CD14-positive monocyte (primary cell): ENCODE data around the gene ATP5IF1. TPM values are rescaled to one million over a fixed set of nuclear protein-coding genes. Genes with fewer than 3 reads are reported as not detected.

Experiments used
- DNase-seq, 3 donors: peaks; one replicate each; pipeline ENCODE4 v3.0.0-alpha.2; 2011 to 2022
- H2AFZ ChIP-seq: 2 replicates; pipeline ENCODE4 v1.6.0; 2012; ENCODE audit warnings: mild to moderate bottlenecking, low read depth, low read length, inconsistent platforms; ENCODE audit not compliant: insufficient read depth, poor library complexity, severe bottlenecking
- H3K27ac ChIP-seq, 2 donors: 1 replicate in 1 of 2; 2 replicates in 1 of 2; pipeline ENCODE4 v1.5.1; 2012 to 2013; ENCODE audit warnings: low read length in 2 of 2, control low read depth in 1 of 2, inconsistent platforms in 1 of 2, low read depth in 1 of 2, mild to moderate bottlenecking in 1 of 2
- H3K27me3 ChIP-seq, 2 donors: one replicate each; pipeline versions ENCODE4 v1.6.0 to v1.6.1; 2011 to 2013; ENCODE audit warnings: low read length in 2 of 2; ENCODE audit not compliant: control insufficient read depth in 2 of 2, insufficient read depth in 2 of 2
- H3K36me3 ChIP-seq, 2 donors: replicated peaks in 1 of 2; 1 replicate in 1 of 2; 2 replicates in 1 of 2; pipeline versions ENCODE4 v1.5.1 to v1.6.1; 2012 to 2013; ENCODE audit warnings: low read length in 2 of 2, control low read depth in 1 of 2, inconsistent platforms in 1 of 2, mild to moderate bottlenecking in 1 of 2; ENCODE audit not compliant: insufficient read depth in 2 of 2, control insufficient read depth in 1 of 2
- H3K4me1 ChIP-seq, 2 donors: 1 replicate in 1 of 2; 2 replicates in 1 of 2; pipeline versions ENCODE4 v1.5.1 to v1.6.1; 2012 to 2013; ENCODE audit warnings: low read length in 2 of 2, control low read depth in 1 of 2, inconsistent platforms in 1 of 2, mild to moderate bottlenecking in 1 of 2, moderate library complexity in 1 of 2; ENCODE audit not compliant: insufficient read depth in 2 of 2, control insufficient read depth in 1 of 2
- H3K4me2 ChIP-seq: replicated peaks from 2 replicates; pipeline ENCODE3; 2012; ENCODE audit warnings: low read length, moderate library complexity, mild to moderate bottlenecking; ENCODE audit not compliant: poor library complexity, severe bottlenecking; ENCODE audit errors: extremely low read depth
- H3K4me3 ChIP-seq, 3 experiments: fragments of 200-600 bp in 1 of 3; sonication (generic) in 1 of 3; replicated peaks in 1 of 3; 1 replicate in 2 of 3; 2 replicates in 1 of 3; pipeline ENCODE4 v1.5.1; 2011 to 2013; ENCODE audit warnings: low read length in 3 of 3, mild to moderate bottlenecking in 3 of 3, control low read depth in 2 of 3, low read depth in 2 of 3, inconsistent platforms in 1 of 3, moderate library complexity in 1 of 3
- H3K79me2 ChIP-seq: 2 replicates; pipeline ENCODE4 v1.6.0; 2012; ENCODE audit warnings: mild to moderate bottlenecking, control low read depth, inconsistent platforms, low read length, moderate library complexity; ENCODE audit not compliant: insufficient read depth
- H3K9ac ChIP-seq: 2 replicates; pipeline ENCODE4 v1.6.0; 2017; ENCODE audit warnings: low read length, mild to moderate bottlenecking; ENCODE audit not compliant: insufficient read depth, poor library complexity, severe bottlenecking
- H3K9me3 ChIP-seq, 2 donors: replicated peaks in 1 of 2; 1 replicate in 1 of 2; 2 replicates in 1 of 2; pipeline versions ENCODE4 v1.5.1 to v1.6.1; 2012 to 2013; ENCODE audit warnings: low read length in 2 of 2, control low read depth in 1 of 2; ENCODE audit not compliant: control insufficient read depth in 1 of 2, insufficient read depth in 1 of 2
- H4K20me1 ChIP-seq: 2 replicates; pipeline ENCODE4 v1.6.0; 2012; ENCODE audit warnings: mild to moderate bottlenecking, low read length, control low read depth, moderate library complexity; ENCODE audit not compliant: insufficient read depth
- H3K27ac Mint-ChIP-seq, 7 donors: one replicate each; pipeline ENCODE4 v1.8.0; 2020; ENCODE audit warnings: mild to moderate bottlenecking in 7 of 7, mixed read lengths in 7 of 7, moderate library complexity in 6 of 7, inconsistent platforms in 2 of 7
- H3K27me3 Mint-ChIP-seq, 3 donors: one replicate each; pipeline ENCODE4 v1.8.0; 2021 to 2022; ENCODE audit warnings: low read depth in 3 of 3, mild to moderate bottlenecking in 3 of 3, mixed read lengths in 3 of 3, moderate library complexity in 3 of 3, inconsistent platforms in 1 of 3
- H3K36me3 Mint-ChIP-seq, 2 donors: one replicate each; pipeline ENCODE4 v1.8.0; 2020; ENCODE audit warnings: mixed read lengths in 2 of 2, inconsistent platforms in 1 of 2, mild to moderate bottlenecking in 1 of 2
- H3K4me1 Mint-ChIP-seq: one replicate; pipeline ENCODE4 v1.8.0; 2020; ENCODE audit warnings: mild to moderate bottlenecking, mixed read lengths
- H3K4me3 Mint-ChIP-seq, 2 donors: one replicate each; pipeline ENCODE4 v1.8.0; 2020; ENCODE audit warnings: mild to moderate bottlenecking in 2 of 2, mixed read lengths in 2 of 2, moderate library complexity in 1 of 2
- H3K9me3 Mint-ChIP-seq, 7 donors: one replicate each; pipeline ENCODE4 v1.8.0; 2020 to 2022; ENCODE audit warnings: mixed read lengths in 7 of 7, mild to moderate bottlenecking in 6 of 7, moderate library complexity in 6 of 7, inconsistent platforms in 2 of 7
- WGBS: methylation state at CpG from one replicate; pipeline ENCODE4 v1.1.5; 2013; ENCODE audit warnings: missing lambda C conversion rate; ENCODE audit not compliant: insufficient coverage; 5-methylcytosine and 5-hydroxymethylcytosine counted together
- intact Hi-C, 2 donors: fragments of 100-400 bp; cut with micrococcal nuclease; formaldehyde crosslinking; loops; one replicate each; pipeline versions ENCODE4 v1.15.0 to v1.15.1; 2023
- polyA plus RNA-seq, 3 donors: library from polyadenylated mRNA; depleted of rRNA in 1 of 3; unstranded in 2 of 3; stranded (reverse) in 1 of 3; fragments of 300-500 nt in 2 of 3; fragments of >200 nt in 1 of 3; fragmentation: Illumina TruSeq in 2 of 3; gene quantifications; 1 replicate in 2 of 3; 2 replicates in 1 of 3; pipeline ENCODE4 v1.2.3, GENCODE V29; 2012 to 2021
- TF ChIP-seq, protein P1 (sequence below): fragments of 200-600 bp; IDR thresholded peaks from one replicate; pipeline ENCODE4 v1.8.0; 2022; ENCODE audit warnings: antibody characterized with exemption, mild to moderate bottlenecking

ATP5IF1 gene
- polyA plus RNA-seq, 3 donors = 118 to 339 (median 296) TPM

DNA sequence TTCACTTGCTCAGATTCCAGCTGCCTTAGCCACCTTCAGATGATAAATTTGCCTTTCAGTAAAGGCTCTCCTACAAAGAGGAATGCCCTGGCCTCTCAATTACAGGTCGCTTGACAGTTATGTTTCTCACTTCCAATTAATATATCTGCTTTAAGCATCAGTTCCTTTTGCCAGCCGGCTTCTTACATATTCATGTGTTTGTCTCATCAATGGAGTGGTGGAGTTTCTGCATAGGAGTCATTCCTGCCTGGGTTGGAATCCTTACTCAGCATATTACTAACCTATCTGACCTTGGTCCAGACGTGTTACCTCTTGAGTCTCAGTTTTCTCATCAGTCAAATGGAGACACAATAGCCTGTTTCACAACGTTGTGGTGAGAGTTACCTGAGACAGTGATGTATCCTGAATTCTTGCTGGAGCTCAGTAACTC is 14.0 kb downstream of the ATP5IF1 start:
- Histone ChIP-seq H3K9me3 (no peaks in the 10 kb centered on the region), H3K4me1 (peaks cover 52 to 54% of the 10 kb centered on the region in 2 donors), H3K36me3 (no peaks in the 10 kb centered on the region), H3K4me2 (peak overlapping the region; percentile 96), H2AFZ (no peak overlapping the region), H3K79me2 (no peaks in the 10 kb centered on the region), H4K20me1 (no peaks in the 10 kb centered on the region), H3K4me3 (peak overlapping the region in 1 of 3 experiments; percentile 21), H3K9ac (no peak overlapping the region), H3K27me3 (no peaks in the 10 kb centered on the region), H3K27ac (peak overlapping the region in 1 of 2 donors; percentile 75)
- Mint-ChIP-seq H3K27ac (peak overlapping the region; percentile 50 to 97 (median 94)), H3K4me3 (no peak overlapping the region), H3K36me3 (no peaks in the 10 kb centered on the region), H3K27me3 (peaks cover 0 to 2% (median 1%) of the 10 kb centered on the region in 3 donors), H3K4me1 (peaks cover 50% of the 10 kb centered on the region), H3K9me3 (no peaks in the 10 kb centered on the region)
- no peak for DNase-seq
- intact Hi-C loops = loop anchor here (2.0 to 10.0 kb wide), 3 partner anchors 77 to 485 kb away; partner anchors contain the start of genes MED18 (in 2 of the 2) and YTHDF2 (in 1 of the 2)
- TF ChIP-seq, protein P1, sequence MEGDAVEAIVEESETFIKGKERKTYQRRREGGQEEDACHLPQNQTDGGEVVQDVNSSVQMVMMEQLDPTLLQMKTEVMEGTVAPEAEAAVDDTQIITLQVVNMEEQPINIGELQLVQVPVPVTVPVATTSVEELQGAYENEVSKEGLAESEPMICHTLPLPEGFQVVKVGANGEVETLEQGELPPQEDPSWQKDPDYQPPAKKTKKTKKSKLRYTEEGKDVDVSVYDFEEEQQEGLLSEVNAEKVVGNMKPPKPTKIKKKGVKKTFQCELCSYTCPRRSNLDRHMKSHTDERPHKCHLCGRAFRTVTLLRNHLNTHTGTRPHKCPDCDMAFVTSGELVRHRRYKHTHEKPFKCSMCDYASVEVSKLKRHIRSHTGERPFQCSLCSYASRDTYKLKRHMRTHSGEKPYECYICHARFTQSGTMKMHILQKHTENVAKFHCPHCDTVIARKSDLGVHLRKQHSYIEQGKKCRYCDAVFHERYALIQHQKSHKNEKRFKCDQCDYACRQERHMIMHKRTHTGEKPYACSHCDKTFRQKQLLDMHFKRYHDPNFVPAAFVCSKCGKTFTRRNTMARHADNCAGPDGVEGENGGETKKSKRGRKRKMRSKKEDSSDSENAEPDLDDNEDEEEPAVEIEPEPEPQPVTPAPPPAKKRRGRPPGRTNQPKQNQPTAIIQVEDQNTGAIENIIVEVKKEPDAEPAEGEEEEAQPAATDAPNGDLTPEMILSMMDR = no peak
- 78% methylated on average over 2 of the region's 4 CpGs for WGBS

DNA sequence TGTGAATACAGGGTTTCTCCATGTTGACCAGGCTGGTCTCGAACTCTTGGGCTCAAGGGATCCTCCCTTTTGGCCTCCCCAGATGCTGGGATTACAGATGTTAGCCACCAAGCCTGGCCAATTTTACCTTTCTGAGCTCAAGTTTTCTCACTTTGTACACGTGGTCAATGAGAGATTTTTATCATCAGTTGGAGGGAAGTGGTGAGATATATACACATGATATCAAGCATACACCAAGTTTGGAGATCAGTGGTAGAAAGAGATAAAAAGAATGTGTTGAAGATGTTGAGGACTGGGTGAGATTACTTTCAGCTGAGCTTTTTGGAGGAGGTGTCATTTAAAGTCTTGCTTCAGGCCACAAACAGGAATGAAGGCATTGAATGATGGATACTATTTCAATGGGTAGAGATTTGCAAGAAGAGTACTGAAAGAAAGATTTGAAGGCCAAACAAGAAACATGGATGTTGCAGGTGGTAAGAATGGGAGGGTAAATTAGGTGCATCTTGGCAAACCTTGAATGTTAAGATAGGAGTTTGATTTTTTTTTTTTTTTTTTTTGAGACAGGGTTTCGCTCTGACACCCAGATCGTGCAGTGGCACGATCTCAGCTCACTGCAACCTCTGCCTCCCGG is 20.4 kb downstream of the ATP5IF1 start:
- H3K27me3 Mint-ChIP-seq = peaks cover 11 to 15% (median 13%) of the 10 kb centered on the region in 3 donors
- H3K27ac Mint-ChIP-seq = no peak overlapping the region
- Histone ChIP-seq H3K36me3 (no peaks in the 10 kb centered on the region), H3K4me2 (no peak overlapping the region), H3K9ac (no peak overlapping the region), H3K79me2 (peaks cover 15% of the 10 kb centered on the region), H2AFZ (no peak overlapping the region), H3K27me3 (peaks cover 2 to 11% of the 10 kb centered on the region in 2 donors), H4K20me1 (peaks cover 13% of the 10 kb centered on the region), H3K9me3 (no peaks in the 10 kb centered on the region), H3K4me3 (no peak overlapping the region), H3K27ac (no peak overlapping the region), H3K4me1 (peaks cover 26 to 27% of the 10 kb centered on the region in 2 donors)
- intact Hi-C loops = loop anchor here in 1 of 2 donors (5.0 to 10.0 kb wide), 2 partner anchors 251 to 478 kb away; partner anchors contain the start of genes RCC1 and YTHDF2
- H3K4me3 Mint-ChIP-seq = no peak overlapping the region
- no peak for DNase-seq
- no CpG with 5 or more reads among the region's 6 CpGs for WGBS
- peaks cover 24% of the 10 kb centered on the region for H3K4me1 Mint-ChIP-seq
- H3K9me3 Mint-ChIP-seq = peaks cover 0 to 3% (median 0%) of the 10 kb centered on the region in 7 donors
- TF ChIP-seq, protein P1 = no peak
- peaks cover 4 to 8% of the 10 kb centered on the region in 2 donors for H3K36me3 Mint-ChIP-seq
